ENCODE measurements around the gene CEND1.
A peak's percentile ranks its signal among the peaks of the same experiment; 100 is the strongest.

The CEND1 gene

GRCh38 chr11:786235-787083, 3.4 kb downstream of the CEND1 start:
- no peak overlapping the region for H3K4me3 ChIP-seq (ENCODE audit: insufficient read length, low read depth)
- no peaks in the 10 kb centered on the region for H3K9me3 ChIP-seq (ENCODE audit: insufficient read depth, low read length)
- H3K4me1 ChIP-seq (ENCODE audit: insufficient read depth, insufficient read length): peaks cover 43% of the 10 kb centered on the region
- peak overlapping the region; percentile 3 for H3K9ac ChIP-seq (ENCODE audit: insufficient read length, low read depth)
- DNase-seq (ENCODE audit: low read depth, low spot score): no peak
- H3K27me3 ChIP-seq (ENCODE audit: insufficient read depth, insufficient read length): no peaks in the 10 kb centered on the region
- peaks cover 32% of the 10 kb centered on the region for H3K36me3 ChIP-seq (ENCODE audit: insufficient read depth, insufficient read length, low read length)
- TF ChIP-seq ZNF274 (IDR thresholded peaks at IDR 0.05; ENCODE audit: low read depth, low read length): no peak
- TF ChIP-seq YY1 (IDR thresholded peaks at IDR 0.05; ENCODE audit: insufficient read depth, insufficient read length): no peak
- TF ChIP-seq SUZ12 (IDR thresholded peaks at IDR 0.05; ENCODE audit: extremely low read depth, insufficient read depth, insufficient read length): no peak

- TF ChIP-seq SUZ12 (IDR thresholded peaks at IDR 0.05; ENCODE audit: extremely low read depth, insufficient read depth, insufficient read length) (no peak), YY1 (IDR thresholded peaks at IDR 0.05; ENCODE audit: insufficient read depth, insufficient read length) (no peak), ZNF274 (IDR thresholded peaks at IDR 0.05; ENCODE audit: low read depth, low read length) (no peak)
- no peak overlapping the region for H3K9ac ChIP-seq (ENCODE audit: insufficient read length, low read depth)
- H3K27me3 ChIP-seq (ENCODE audit: insufficient read depth, insufficient read length): no peaks in the 10 kb centered on the region
- H3K36me3 ChIP-seq (ENCODE audit: insufficient read depth, insufficient read length, low read length): peaks cover 48% of the 10 kb centered on the region
- no peaks in the 10 kb centered on the region for H3K9me3 ChIP-seq (ENCODE audit: insufficient read depth, low read length)
- no peak overlapping the region for H3K4me3 ChIP-seq (ENCODE audit: insufficient read length, low read depth)
- peaks cover 43% of the 10 kb centered on the region for H3K4me1 ChIP-seq (ENCODE audit: insufficient read depth, insufficient read length)
- DNase-seq (ENCODE audit: low read depth, low spot score): peak; percentile 94
Measured at GRCh38 chr11:783581-784015, 6.3 kb downstream of the CEND1 start.

GRCh38 chr11:782264-783174, 7.4 kb downstream of the CEND1 start:
- Histone ChIP-seq H3K9me3 (ENCODE audit: insufficient read depth, low read length) (no peaks in the 10 kb centered on the region), H3K27me3 (ENCODE audit: insufficient read depth, insufficient read length) (no peaks in the 10 kb centered on the region), H3K4me1 (ENCODE audit: insufficient read depth, insufficient read length) (peaks cover 39% of the 10 kb centered on the region), H3K9ac (ENCODE audit: insufficient read length, low read depth) (peak overlapping the region; percentile 43), H3K36me3 (ENCODE audit: insufficient read depth, insufficient read length, low read length) (peaks cover 54% of the 10 kb centered on the region), H3K4me3 (ENCODE audit: insufficient read length, low read depth) (no peak overlapping the region)
- TF ChIP-seq ZNF274 (IDR thresholded peaks at IDR 0.05; ENCODE audit: low read depth, low read length) (no peak), SUZ12 (IDR thresholded peaks at IDR 0.05; ENCODE audit: extremely low read depth, insufficient read depth, insufficient read length) (no peak), YY1 (IDR thresholded peaks at IDR 0.05; ENCODE audit: insufficient read depth, insufficient read length) (no peak)
- no peak for DNase-seq (ENCODE audit: low read depth, low spot score)

GRCh38 chr11:779955-780532, 9.8 kb downstream of the CEND1 start:
- TF ChIP-seq ZNF274 (IDR thresholded peaks at IDR 0.05; ENCODE audit: low read depth, low read length): no peak
- TF ChIP-seq YY1 (IDR thresholded peaks at IDR 0.05; ENCODE audit: insufficient read depth, insufficient read length): no peak
- TF ChIP-seq SUZ12 (IDR thresholded peaks at IDR 0.05; ENCODE audit: extremely low read depth, insufficient read depth, insufficient read length): no peak
- Histone ChIP-seq H3K4me1 (ENCODE audit: insufficient read depth, insufficient read length) (peaks cover 40% of the 10 kb centered on the region), H3K4me3 (ENCODE audit: insufficient read length, low read depth) (no peak overlapping the region), H3K9me3 (ENCODE audit: insufficient read depth, low read length) (no peaks in the 10 kb centered on the region), H3K27me3 (ENCODE audit: insufficient read depth, insufficient read length) (no peaks in the 10 kb centered on the region), H3K36me3 (ENCODE audit: insufficient read depth, insufficient read length, low read length) (peaks cover 45% of the 10 kb centered on the region), H3K9ac (ENCODE audit: insufficient read length, low read depth) (peak overlapping the region; percentile 51)
- DNase-seq (ENCODE audit: low read depth, low spot score): no peak

DNA sequence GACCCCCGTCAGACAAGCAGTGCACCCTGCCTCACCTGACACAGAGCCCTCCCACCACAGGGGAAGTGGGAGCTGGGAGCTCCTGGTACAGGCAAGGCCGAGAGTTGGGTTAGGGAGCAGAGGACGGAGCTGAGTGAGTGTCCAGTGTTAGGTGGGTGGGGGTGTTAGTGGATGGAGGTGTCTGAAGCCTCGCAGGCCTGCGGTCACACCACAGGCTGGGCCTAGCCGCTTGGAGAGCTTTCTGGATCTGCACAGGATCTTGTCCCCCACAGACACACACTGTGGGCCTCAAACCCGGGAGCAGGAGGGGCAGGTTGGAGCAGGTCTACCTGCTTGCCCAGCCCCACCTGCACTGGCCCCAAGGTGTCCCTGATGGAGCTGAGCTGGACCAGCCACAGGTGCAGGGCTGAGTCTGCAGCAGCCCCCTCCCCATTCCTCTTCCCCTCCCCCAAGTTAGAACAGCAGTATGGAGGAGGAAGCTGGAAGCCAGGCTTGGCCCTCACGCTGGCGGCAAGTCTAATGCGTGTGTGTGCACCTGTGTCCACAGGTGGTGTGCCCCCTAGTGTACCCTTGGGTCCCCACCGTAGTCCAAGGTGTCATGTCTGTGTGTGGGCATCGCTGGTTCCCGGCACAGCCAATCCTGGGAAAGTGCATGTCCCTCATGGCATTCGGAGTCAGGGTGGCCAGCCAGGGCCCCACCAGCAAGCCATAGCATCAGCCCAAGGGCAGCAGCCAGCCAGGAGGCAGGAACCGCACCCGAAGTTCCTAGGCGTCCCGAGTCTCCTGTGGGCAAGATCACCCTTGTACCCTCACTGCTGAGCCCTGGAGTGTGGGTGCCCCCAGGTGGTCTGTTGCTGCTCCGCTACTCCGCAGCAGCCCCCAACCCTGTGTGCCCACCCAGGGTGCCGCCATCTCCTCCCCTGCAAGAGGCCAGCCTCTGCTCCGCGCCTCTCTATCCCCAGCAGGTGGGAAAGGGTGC, 10.6 kb downstream of the CEND1 start:
- Histone ChIP-seq H3K27me3 (ENCODE audit: insufficient read depth, insufficient read length) (no peaks in the 10 kb centered on the region), H3K9me3 (ENCODE audit: insufficient read depth, low read length) (no peaks in the 10 kb centered on the region), H3K4me3 (ENCODE audit: insufficient read length, low read depth) (no peak overlapping the region), H3K4me1 (ENCODE audit: insufficient read depth, insufficient read length) (peaks cover 44% of the 10 kb centered on the region), H3K36me3 (ENCODE audit: insufficient read depth, insufficient read length, low read length) (peaks cover 48% of the 10 kb centered on the region), H3K9ac (ENCODE audit: insufficient read length, low read depth) (peak overlapping the region; percentile 95)
- DNase-seq (ENCODE audit: low read depth, low spot score): no peak
- TF ChIP-seq YY1 (IDR thresholded peaks at IDR 0.05; ENCODE audit: insufficient read depth, insufficient read length) (no peak), ZNF274 (IDR thresholded peaks at IDR 0.05; ENCODE audit: low read depth, low read length) (no peak), SUZ12 (IDR thresholded peaks at IDR 0.05; ENCODE audit: extremely low read depth, insufficient read depth, insufficient read length) (no peak)

All from NT2/D1 (cell line).